Keratinocyte (primary cell): ENCODE measurements around the gene ACADSB. TPM values are rescaled to one million over a fixed set of nuclear protein-coding genes. Genes with fewer than 3 reads are reported as not detected.

ENCODE experiments used
- DNase-seq: peaks from one replicate; pipeline ENCODE4 v3.0.0-alpha.2; 2011; ENCODE audit warnings: low read depth, missing footprints, low spot score
- FAIRE-seq: peaks from 2 replicates; lab custom pipeline; 2011; peaks lifted over from hg19 to GRCh38; lab: Jason Lieb, UNC
- H2AFZ ChIP-seq: 2 replicates; pipeline ENCODE4 v1.6.0; 2012; ENCODE audit warnings: low read length, control low read depth, inconsistent platforms; ENCODE audit not compliant: control insufficient read depth
- H3K27ac ChIP-seq: 2 replicates; pipeline ENCODE4 v1.5.1; 2011; ENCODE audit warnings: low read length; ENCODE audit not compliant: control insufficient read depth, insufficient read depth
- H3K27me3 ChIP-seq: 3 replicates; pipeline ENCODE4 v1.6.0; 2011; ENCODE audit warnings: low read length; ENCODE audit not compliant: control insufficient read depth, insufficient read depth; ENCODE audit errors: extremely low read depth
- H3K36me3 ChIP-seq, 2 experiments: 2 replicates in 1 of 2; 3 replicates in 1 of 2; pipeline ENCODE4 v1.5.1; 2011; ENCODE audit warnings: low read length in 2 of 2, mild to moderate bottlenecking in 1 of 2; ENCODE audit not compliant: control insufficient read depth in 2 of 2, insufficient read depth in 2 of 2; ENCODE audit errors: extremely low read depth in 1 of 2
- H3K4me1 ChIP-seq: 3 replicates; pipeline ENCODE4 v1.5.1; 2011; ENCODE audit warnings: low read length; ENCODE audit not compliant: control insufficient read depth, insufficient read depth; ENCODE audit errors: extremely low read depth
- H3K4me2 ChIP-seq: 3 replicates; pipeline ENCODE4 v1.6.0; 2011; ENCODE audit warnings: low read depth, low read length; ENCODE audit not compliant: control insufficient read depth, insufficient read depth; ENCODE audit errors: extremely low read depth
- H3K4me3 ChIP-seq, 3 experiments: fragments of 200-600 bp in 1 of 3; sonication (generic) in 1 of 3; 2 replicates in 2 of 3; 3 replicates in 1 of 3; pipeline ENCODE4 v1.5.1; 2011 to 2016; ENCODE audit warnings: low read length in 3 of 3, mild to moderate bottlenecking in 3 of 3, control low read depth in 2 of 3, inconsistent platforms in 1 of 3, low read depth in 1 of 3, mixed read lengths in 1 of 3, mixed run types in 1 of 3, moderate library complexity in 1 of 3; ENCODE audit not compliant: control insufficient read depth in 2 of 3, insufficient read depth in 2 of 3; ENCODE audit errors: extremely low read depth in 1 of 3
- H3K79me2 ChIP-seq: 2 replicates; pipeline ENCODE4 v1.6.0; 2012; ENCODE audit warnings: low read length; ENCODE audit not compliant: control insufficient read depth, insufficient read depth
- H3K9ac ChIP-seq: 3 replicates; pipeline ENCODE4 v1.6.0; 2011; ENCODE audit warnings: low read length; ENCODE audit not compliant: control insufficient read depth, insufficient read depth; ENCODE audit errors: extremely low read depth
- H3K9me1 ChIP-seq: 3 replicates; pipeline ENCODE4 v1.6.0; 2011; ENCODE audit warnings: low read length; ENCODE audit not compliant: control insufficient read depth, insufficient read depth; ENCODE audit errors: extremely low read depth
- H3K9me3 ChIP-seq: 2 replicates; pipeline ENCODE4 v1.5.1; 2012; ENCODE audit warnings: low read depth, low read length; ENCODE audit not compliant: control insufficient read depth
- H4K20me1 ChIP-seq: 3 replicates; pipeline ENCODE4 v1.6.0; 2011; ENCODE audit warnings: low read length; ENCODE audit not compliant: control insufficient read depth, insufficient read depth; ENCODE audit errors: extremely low read depth
- CTCF ChIP-seq, 3 experiments: IDR thresholded peaks in 1 of 3; conservative IDR thresholded peaks in 1 of 3; optimal IDR thresholded peaks in 1 of 3; 2 replicates in 2 of 3; 3 replicates in 1 of 3; pipeline versions ENCODE3 to v1.5.1; 2011; ENCODE audit warnings: low read length in 3 of 3, mild to moderate bottlenecking in 3 of 3, moderate library complexity in 2 of 3, control low read depth in 1 of 3, inconsistent platforms in 1 of 3; ENCODE audit not compliant: insufficient read depth in 2 of 3; ENCODE audit errors: extremely low read depth in 1 of 3
- EZH2 ChIP-seq: IDR thresholded peaks from one replicate; pipeline ENCODE4 v1.6.1; 2012; ENCODE audit warnings: inconsistent platforms, mild to moderate bottlenecking, low read length, moderate library complexity
- dilution Hi-C: fragments of 300-500 bp; cut with MboI; formaldehyde crosslinking; loops from one replicate; pipeline ENCODE4 v1.7.0; 2020; ENCODE audit warnings: low sequenced_read_pairs; ENCODE audit not compliant: extremely low pct_ligation_motif_present
- polyA plus RNA-seq, 5 experiments: library from polyadenylated mRNA; depleted of rRNA in 3 of 5; stranded (reverse) in 3 of 5; stranded (forward) in 1 of 5; unstranded in 1 of 5; fragments of >200 nt; gene quantifications; 1 replicate in 1 of 5; 2 replicates in 3 of 5; 3 replicates in 1 of 5; pipeline versions ENCODE4 v1.2.1 to v1.2.3, GENCODE V29; 2011 to 2012; ENCODE audit warnings: missing spikeins in 2 of 5, low read depth in 1 of 5, low replicate concordance in 1 of 5

Gene ACADSB
- polyA plus RNA-seq, 1 donor (not counting 4 experiments of a cell fraction or from before 2014, with no cell fraction given), result 10.1 TPM

DNA sequence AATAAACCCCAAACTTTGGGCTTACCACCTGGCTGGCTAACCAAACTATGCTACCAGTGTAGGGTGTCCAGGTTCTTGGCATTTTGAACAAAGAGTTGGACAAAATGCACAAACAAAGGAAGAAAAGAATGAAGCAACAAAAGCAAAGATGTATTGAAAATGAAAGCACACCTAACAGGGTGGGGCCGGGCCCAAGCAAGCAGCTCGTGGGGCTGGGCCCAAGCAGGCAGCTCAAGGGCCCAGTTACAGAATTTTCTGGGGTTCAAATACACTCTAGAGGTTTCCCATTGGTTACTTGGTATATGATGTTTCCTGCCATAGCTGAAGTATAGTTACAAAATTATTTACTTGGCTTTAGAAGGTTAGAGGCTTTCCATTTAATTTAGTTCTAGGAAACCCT lies 15.7 kb downstream of the ACADSB start:
- Histone ChIP-seq H3K4me1 (no peaks in the 10 kb centered on the region), H2AFZ (no peak overlapping the region), H3K79me2 (no peaks in the 10 kb centered on the region), H4K20me1 (no peaks in the 10 kb centered on the region), H3K4me3 (no peak overlapping the region), H3K9me1 (no peaks in the 10 kb centered on the region), H3K27ac (no peak overlapping the region), H3K9ac (no peak overlapping the region), H3K27me3 (no peaks in the 10 kb centered on the region), H3K4me2 (no peak overlapping the region), H3K36me3 (no peaks in the 10 kb centered on the region), H3K9me3 (no peaks in the 10 kb centered on the region)
- no peak for DNase-seq
- no peak for FAIRE-seq
- TF ChIP-seq EZH2 (no peak), CTCF (optimal IDR thresholded peaks at IDR 0.05 in 1 of 3, IDR thresholded peaks at IDR 0.05 in 1 of 3, conservative IDR thresholded peaks at IDR 0.05 in 1 of 3; ENCODE audit: extremely low read depth in 1 of 3, insufficient read depth in 2 of 3, low read length in 3 of 3) (no peak)
- dilution Hi-C loops, result no loop called here

DNA sequence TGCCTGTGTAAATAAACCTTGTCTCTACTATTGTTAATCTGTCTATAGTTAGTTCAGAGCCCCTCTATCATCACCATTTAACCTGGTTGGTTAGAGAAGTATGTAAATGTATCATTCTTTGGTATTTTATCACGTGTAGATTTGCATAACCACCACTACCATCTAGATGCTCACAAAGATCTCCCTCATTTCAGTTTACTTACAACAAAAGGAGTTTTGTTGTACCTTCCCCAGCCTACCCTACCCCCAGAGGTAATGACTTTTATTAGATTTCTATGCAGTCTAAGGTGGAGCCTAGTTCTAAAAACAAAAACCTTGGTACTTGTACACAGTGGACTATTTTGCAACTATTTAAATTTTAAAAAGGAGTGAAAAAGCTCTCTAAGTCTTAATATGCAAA lies 17.5 kb downstream of the ACADSB start:
- dilution Hi-C loops, result no loop called here
- no peak overlapping the region for H3K4me2 ChIP-seq
- H3K27me3 ChIP-seq, result no peaks in the 10 kb centered on the region
- H3K9me1 ChIP-seq, result no peaks in the 10 kb centered on the region
- H3K4me1 ChIP-seq, result no peaks in the 10 kb centered on the region
- no peaks in the 10 kb centered on the region for H3K79me2 ChIP-seq
- H3K36me3 ChIP-seq, result no peaks in the 10 kb centered on the region
- no peak overlapping the region for H3K9ac ChIP-seq
- no peaks in the 10 kb centered on the region for H4K20me1 ChIP-seq
- no peak for FAIRE-seq
- no peaks in the 10 kb centered on the region for H3K9me3 ChIP-seq
- TF ChIP-seq CTCF (optimal IDR thresholded peaks at IDR 0.05 in 1 of 3, IDR thresholded peaks at IDR 0.05 in 1 of 3, conservative IDR thresholded peaks at IDR 0.05 in 1 of 3; ENCODE audit: extremely low read depth in 1 of 3, insufficient read depth in 2 of 3, low read length in 3 of 3) (no peak), EZH2 (no peak)
- no peak for DNase-seq
- H3K27ac ChIP-seq, result no peak overlapping the region
- no peak overlapping the region for H3K4me3 ChIP-seq
- H2AFZ ChIP-seq, result no peak overlapping the region
